ENCODE data around the gene MAGEC1.
"Not testable (repeated sequence)": the region's sequence is repeated elsewhere in the genome, so short reads cannot be mapped to it uniquely, and the experiment has no call there.

Gene MAGEC1

GRCh38 chrX:141903400-141904155, at the start of gene MAGEC1:
Gene MAGEC1, plus strand, starts transcription at chrX:141903894. Its CDS starts 1,179 bp downstream, at chrX:141905073.
- no peak for DNase-seq

- DNase-seq = no peak
These were observed 46.2 kb upstream of the MAGEC1 start for GRCh38 chrX:141857479-141857878.

- DNase-seq = no peak
These were observed 24.1 kb upstream of the MAGEC1 start for GRCh38 chrX:141879616-141880015.

DNA sequence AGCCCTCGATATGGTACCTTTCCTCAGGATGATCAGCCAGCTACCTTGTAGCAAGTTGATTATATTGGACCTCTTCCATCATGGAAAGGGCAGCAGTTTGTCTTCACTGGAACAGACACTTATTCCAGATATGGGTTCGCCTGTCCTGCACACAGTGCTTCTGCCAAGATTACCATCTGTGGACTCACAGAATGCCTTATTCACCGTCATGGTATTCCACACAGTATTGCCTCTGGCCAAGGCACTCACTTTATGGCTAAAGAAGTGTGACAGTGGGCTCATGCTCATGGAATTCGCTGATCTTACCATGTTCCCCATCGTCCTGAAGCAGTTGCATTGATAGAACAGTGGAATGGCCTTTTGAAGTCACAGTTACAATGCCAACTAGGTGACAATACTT, 14.9 kb upstream of the MAGEC1 start:
- DNase-seq = not testable (repeated sequence)

DNA sequence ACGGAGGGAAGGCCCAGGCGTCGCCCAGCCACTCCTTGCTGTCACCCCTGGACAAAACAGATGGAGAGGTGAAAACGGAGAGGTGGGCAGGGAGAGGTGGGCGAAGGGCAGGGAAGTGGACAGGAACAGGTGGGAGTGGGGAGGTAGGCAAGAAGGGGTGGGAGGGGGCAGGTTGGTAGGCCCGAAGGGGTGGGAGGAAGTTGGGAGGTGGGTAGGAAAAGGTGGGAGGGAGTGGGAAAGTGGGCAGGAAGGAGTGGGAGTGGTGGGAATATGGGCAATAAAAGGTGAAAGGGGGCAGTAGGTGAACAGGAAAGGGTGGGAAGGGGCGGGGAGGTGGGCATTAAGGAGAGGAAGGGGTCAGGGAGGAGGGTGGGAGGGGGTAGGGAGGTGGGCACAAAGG, 9.0 kb upstream of the MAGEC1 start:
- DNase-seq = no peak

DNA sequence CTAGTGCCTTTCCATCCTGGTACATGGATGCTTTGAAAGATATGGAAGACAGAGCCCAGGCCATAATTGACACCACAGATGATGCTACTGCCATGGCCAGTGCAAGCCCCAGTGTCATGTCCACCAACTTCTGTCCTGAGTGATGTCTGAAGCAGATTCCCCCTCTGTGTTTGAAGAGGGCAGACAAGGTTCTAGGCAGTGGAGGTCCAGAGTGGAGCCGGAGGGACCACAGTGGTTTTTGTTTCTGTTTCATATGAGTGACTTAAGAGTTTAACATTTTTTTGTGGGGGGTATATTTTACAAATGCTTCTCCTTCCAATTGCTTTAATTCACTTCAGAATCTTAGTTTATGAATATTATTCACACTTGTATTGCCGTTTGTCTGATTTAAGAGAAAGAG, 6.0 kb upstream of the MAGEC1 start:
- DNase-seq = no peak

DNA sequence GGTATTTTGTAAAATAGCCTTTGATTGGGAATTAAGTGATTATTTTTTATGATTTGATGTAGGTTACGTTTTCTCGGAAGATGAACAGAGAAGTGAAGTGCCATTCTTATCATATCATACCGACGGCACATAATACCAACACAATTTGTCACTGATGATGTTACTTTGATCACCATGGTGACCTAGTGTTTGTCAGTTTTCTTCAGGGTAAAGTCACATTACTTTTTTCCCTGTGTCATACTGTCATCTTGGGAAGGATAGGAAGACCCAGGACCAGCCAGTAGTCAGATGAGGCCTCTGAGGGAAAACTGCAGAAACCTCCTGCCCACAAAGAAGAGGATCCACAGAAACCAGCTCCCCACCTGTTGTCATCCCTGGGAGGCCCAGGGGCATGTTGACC, 1.3 kb upstream of the MAGEC1 start:
- no peak for DNase-seq

DNA sequence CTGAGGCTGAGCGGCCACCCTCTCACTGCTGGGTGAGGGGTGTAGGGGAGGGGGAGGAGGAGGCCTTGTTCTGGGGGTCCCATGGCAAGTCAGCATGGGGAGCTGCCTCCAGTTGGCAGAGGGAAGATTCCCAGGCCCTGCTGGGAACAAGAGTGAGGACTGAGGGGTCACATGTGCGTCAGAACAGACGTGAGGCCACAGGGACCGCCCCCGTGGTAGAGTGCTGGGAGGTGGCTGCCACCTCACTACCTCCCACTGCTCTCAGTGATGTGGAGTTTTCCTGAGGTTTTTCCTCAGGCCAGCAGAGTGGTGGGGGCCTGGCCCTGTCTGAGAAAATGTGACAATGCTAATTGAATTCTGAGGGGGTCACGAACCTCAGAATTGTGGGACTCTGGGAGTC, 568 bp downstream of the MAGEC1 start:
- no peak for DNase-seq

DNA sequence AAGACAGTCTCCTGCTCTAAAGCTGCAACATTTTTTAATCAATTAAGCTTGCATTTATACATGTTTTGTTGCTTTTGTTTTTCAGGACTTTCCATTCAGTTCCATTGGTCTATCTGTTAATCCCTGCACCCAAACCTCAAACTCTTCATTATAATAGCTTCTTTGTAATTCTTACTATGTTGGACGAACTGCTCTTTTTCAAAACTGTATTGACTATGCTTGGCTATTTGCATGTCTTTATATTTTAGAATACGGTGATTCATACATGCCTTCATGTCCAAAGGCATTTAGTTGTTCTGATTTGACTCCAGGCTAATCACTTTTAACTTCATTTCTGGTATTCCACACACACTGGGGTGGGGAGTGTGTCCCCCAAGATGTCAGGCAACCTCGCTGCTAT, 14.1 kb downstream of the MAGEC1 start:
- DNase-seq = no peak

- no peak for DNase-seq
These were observed 20.6 kb downstream of the MAGEC1 start for GRCh38 chrX:141924293-141924692.

DNA sequence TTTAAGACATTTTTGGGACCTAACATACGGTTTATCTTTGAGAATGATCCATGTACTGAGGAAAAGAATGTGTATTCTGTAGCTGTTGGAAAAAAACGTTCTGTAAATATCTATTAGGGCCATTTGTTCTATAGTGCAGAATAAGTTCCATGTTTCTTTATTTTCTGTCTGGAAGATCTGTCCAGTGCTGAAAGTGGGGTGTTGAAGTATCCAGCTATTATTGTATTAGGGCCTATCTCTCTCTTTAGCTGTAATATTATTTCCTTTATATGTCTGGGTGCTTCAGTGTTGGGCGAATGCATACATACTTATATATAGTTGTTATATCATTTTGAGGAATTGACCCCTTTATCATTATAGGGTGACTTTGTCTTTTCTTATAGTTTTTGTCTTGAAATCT, 24.7 kb downstream of the MAGEC1 start:
- no peak for DNase-seq

GRCh38 chrX:141934059-141934641, 30.5 kb downstream of the MAGEC1 start:
- DNase-seq = no peak

- no peak for DNase-seq
These were observed 32.0 kb downstream of the MAGEC1 start for GRCh38 chrX:141935645-141936044.

DNA sequence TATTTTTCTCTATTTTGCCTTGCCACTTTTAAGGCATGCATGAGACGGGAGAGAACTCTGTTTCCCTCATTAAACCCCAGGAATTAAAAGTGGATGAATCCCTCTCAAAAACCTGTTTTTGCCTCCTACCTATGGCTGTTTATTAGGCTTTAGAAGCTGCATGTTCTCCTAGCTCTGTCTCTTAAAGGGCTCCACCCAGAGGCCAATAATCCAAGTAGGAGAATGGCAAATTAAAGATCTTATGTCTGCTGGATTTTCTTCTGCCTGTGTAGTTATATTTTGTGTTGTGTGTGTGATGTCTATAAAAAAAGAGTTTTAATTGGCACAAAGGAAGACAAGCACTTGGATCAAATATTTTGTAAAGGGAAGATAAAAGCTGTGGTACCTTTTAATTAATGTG, 32.4 kb downstream of the MAGEC1 start:
- no peak for DNase-seq

DNA sequence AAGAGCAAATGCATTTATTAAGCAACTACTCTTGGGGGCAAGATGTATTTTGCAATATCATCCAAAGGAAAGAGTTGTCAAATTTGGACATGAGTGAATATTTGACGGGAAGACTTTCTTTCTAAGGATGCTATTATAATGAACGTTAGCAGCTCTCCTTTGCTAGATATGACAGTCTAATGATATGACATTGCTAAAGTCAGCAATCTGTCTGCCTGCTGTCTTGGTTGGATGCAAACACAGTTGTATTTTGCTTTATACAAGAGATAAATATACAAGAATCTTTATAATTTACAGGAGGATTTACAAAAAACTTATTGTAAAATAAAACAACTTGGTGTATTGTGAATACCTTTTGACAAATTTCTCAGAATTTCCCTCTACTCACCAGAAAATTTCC, 37.5 kb downstream of the MAGEC1 start:
- DNase-seq = no peak

DNA sequence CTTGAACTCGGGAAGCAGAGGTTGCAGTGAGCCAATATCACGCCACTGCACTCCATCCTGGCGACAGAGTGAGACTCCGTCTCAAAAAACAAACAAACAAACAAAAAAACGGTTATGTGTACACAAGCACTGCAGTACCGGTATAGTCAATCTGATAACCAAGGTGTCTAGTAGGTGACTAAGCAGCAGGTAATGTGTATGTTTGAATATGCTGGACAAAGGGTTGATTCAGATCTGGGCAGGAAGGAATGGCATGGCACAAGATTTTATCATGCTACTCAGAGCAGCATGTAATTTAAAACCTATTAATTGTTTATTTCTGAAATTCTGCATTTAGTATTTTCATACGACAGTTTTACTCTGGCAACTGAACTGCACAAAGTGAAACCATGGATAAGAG, 41.7 kb downstream of the MAGEC1 start:
- no peak for DNase-seq

DNA sequence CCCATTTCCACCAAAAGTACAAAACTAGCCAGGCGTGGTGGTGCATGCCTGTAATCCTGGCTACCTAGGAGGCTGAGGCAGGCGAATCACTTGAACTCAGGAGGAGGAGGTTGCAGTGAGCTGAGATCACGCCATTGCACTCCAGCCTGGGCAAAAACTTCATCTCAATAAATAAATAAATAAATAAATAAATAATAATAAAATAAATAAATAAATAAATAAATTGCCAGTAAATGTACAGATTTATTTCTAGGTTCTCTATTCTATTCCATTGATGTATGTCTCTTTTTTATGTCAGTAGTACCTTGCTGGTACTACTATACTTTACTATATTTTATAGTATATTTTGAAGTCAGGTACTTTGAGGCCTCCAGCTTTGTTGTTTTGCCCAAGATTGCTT, 43.7 kb downstream of the MAGEC1 start:
- no peak for DNase-seq

DNA sequence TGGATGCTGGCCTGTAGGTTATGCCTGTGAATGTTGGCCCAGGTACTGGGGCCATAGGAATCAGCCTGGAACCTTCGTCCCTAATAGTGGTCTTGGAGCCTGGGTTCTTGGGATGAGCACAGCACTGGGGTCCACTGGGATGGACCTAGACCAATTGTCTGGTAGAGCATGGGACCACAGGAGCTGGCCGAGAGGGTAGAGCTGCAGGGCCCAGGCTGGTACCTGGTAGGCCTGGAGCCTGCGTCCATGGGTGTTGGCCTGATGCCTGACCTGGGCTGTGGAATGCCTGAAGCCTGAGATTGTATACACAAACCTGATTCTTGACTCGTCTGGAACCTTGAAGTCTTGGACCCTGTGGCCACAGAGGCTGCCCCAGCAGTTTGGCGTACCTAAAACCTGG, 48.9 kb downstream of the MAGEC1 start:
- no peak for DNase-seq

DNA sequence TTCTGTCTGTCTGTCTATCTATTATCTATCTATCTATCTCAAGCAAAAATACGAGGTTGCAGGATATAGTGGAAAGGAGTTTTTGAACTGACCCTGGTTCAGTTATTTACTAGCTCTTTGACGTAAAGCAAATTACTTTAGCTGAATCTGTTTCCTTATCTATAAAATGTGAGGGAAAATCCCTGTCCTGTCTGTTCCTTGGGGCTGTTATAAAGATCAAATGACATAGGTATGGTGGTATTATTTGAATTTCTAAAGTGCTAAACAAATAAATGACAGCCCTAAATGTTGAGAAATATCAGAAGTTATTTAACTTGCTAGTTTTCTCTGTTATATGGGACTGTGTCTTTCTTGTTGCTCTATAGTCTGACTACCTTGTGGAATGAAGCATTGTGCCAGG, 55.0 kb downstream of the MAGEC1 start:
- DNase-seq = no peak

All from activated effector memory CD4-positive, alpha-beta T cell treated with anti-CD3 and anti-CD28 coated beads, Interleukin-2, amount 50 U/mL, for 16 hours (primary cell).